ENCODE data around the gene MYRF.

Gene MYRF

DNA sequence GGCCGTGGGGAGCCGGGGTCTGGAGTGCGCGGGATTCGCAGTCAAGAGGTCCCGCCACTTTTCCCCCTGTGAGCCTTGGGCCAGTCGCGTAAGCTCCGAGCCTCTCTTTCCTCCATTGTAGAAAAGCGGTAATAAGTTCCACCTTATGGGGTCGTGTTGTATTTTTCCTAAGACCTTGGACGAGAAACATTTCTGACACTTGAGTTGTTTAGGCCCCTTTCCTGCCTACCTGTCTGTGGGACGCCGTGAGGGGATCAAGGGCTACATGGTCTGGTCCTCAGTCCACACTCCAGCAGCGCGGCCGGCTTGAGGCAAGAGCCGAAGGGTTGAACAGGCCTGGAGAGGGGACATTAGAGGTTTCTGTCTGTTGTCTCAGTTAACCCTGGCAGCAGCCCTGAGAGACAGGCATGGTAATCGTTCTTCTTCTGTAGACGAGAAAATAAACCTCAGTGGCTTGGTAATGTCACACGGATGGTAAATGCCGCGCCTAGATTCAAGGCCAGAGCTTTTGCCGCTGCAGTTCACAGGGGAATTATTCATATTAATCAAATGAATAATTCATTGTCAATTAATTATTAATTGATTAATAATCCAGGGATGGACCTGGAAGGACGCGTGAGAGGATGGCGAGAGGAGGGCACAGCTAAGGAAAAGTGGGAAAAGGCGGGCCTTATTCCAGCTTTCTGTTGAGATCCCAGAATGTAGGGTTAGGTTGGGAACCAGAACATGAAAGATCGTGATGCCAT is 40.8 kb downstream of the MYRF start:
- no peak for DNase-seq (ENCODE audit: low read depth in 2 of 3, low spot score in 2 of 3)

- no peak for DNase-seq (ENCODE audit: low read depth in 2 of 3, low spot score in 2 of 3)
Observed at GRCh38 chr11:61793829-61794204, 41.4 kb downstream of the MYRF start.

DNA sequence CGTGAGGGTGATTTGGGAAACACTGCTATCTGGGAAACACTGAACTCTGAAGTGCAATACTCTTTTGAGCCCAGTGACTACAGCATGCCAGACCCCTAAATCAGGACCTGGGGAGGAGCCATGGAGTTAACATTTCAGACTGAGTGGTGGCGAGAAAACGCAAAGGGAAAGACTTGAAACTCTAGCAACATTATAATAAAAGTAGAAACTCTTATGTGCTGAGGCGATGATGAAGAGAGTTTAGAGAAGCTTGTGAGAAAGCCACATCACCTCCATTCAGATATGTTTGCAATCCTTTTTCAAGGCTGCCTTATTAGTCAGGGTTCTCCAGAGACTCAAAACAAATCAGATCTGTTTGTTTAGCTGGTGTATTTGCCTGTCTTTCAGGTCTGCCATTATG is 42.1 kb downstream of the MYRF start:
- no peak for DNase-seq (ENCODE audit: low read depth in 2 of 3, low spot score in 2 of 3)

GRCh38 chr11:61795459-61795858 is 43.0 kb downstream of the MYRF start:
- DNase-seq (ENCODE audit: low read depth in 2 of 3, low spot score in 2 of 3): no peak

- DNase-seq (ENCODE audit: low read depth in 2 of 3, low spot score in 2 of 3): no peak
Observed at GRCh38 chr11:61795876-61796526, 43.6 kb downstream of the MYRF start.

- no peak for DNase-seq (ENCODE audit: low read depth in 2 of 3, low spot score in 2 of 3)
Observed at GRCh38 chr11:61797263-61797944, 45.0 kb downstream of the MYRF start.

DNA sequence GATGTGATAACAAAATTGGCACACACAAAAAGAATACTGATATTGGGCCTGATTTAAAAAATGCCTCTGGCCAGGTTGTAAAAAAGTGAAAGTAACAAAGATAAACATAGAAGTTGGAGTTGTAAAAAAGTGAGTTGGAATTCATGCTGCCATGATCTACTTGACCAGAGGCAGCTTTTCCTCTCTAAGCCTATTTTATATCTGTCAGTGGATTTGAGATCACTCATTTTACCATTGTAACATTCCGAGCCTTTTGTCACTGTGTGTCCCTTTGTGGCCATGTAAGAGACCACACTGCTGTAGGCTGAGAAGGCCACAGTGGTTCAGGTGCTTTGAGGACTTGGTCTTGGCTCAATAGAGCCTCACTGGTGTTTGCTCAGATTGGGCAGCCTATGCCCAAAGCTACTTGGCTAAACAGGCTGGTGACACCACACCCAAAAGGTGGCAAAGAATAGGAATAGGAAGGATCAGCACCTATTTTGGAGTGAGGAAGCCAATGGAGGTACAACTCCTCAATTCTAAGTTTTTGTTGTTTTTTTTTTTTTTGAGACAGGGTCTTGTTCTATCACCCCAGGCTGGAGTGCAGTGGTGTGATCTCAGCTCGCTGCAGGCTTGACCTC is 47.3 kb downstream of the MYRF start:
- DNase-seq (ENCODE audit: low read depth in 2 of 3, low spot score in 2 of 3): no peak

- DNase-seq (ENCODE audit: low read depth in 2 of 3, low spot score in 2 of 3): no peak
Observed at GRCh38 chr11:61800331-61801281, 48.2 kb downstream of the MYRF start.

GRCh38 chr11:61802605-61803004 is 50.2 kb downstream of the MYRF start:
- no peak for DNase-seq (ENCODE audit: low read depth in 2 of 3, low spot score in 2 of 3)

GRCh38 chr11:61803889-61804647 is 51.6 kb downstream of the MYRF start:
- no peak for DNase-seq (ENCODE audit: low read depth in 2 of 3, low spot score in 2 of 3)

DNA sequence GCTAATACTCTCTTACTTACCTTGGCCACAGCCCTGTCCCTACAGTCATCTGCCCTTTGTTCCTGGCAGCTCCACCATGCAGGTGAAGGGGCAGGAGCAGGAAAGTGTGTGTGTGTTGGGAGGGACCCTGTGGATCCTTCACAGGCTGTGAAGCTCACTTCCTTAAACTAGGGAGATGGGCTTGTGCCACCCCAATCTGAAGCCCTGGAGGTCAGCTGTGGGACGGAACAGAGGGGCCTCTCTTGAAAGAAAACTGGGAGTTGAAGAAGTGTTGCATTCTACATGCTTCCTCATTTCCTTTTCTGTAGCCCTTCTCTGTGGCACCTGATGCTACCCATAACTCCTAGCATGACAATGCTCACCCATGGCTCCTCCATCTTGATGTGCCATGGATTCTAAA is 52.7 kb downstream of the MYRF start:
- DNase-seq (ENCODE audit: low read depth in 2 of 3, low spot score in 2 of 3): no peak

- DNase-seq (ENCODE audit: low read depth in 2 of 3, low spot score in 2 of 3): no peak
Observed at GRCh38 chr11:61806785-61807184, 54.3 kb downstream of the MYRF start.

DNA sequence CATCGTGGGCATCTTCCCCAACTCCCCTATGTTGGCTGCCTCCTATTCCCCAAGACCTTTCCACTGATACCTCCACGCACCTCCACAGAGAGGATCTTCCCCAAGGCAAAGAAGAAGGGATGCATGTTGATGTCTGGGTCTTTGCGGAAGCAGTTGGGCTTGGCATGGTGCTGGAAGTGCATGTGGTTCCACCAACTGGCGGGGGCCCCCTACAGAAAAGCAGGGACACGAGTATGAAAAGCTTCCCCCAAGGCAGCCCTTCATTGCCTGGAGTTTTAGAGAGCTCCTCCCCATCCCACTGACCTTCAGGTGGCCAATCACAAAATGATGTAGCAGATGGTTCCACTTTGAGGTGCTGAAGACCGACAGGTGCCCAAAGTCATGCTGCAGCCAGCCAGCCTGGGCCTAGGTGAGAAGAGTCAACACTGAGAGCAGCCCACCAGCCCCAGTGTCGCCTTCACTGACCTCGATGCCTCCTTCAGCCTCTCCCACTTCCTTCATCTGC is 58.3 kb downstream of the MYRF start:
- DNase-seq (ENCODE audit: low read depth in 2 of 3, low spot score in 2 of 3): no peak

DNA sequence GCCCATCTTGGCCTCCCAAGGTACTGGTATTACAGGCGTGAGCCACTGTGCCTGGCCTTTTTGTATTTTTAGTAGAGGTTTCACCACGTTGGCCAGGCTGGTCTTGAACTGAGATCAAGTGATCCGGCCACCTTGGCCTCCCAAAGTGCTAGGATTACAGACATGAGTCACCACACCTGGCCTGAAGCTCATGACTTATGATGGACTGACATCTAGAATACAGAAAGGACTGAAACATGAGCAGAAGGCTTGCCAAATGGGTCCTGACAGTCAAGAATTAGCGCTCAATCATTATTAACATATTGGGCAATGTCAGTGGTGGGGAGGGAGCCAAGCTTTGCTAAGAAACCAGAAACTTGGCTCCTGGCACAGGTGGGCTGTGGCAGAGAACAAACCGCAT is 59.4 kb downstream of the MYRF start:
- no peak for DNase-seq (ENCODE audit: low read depth in 2 of 3, low spot score in 2 of 3)

DNA sequence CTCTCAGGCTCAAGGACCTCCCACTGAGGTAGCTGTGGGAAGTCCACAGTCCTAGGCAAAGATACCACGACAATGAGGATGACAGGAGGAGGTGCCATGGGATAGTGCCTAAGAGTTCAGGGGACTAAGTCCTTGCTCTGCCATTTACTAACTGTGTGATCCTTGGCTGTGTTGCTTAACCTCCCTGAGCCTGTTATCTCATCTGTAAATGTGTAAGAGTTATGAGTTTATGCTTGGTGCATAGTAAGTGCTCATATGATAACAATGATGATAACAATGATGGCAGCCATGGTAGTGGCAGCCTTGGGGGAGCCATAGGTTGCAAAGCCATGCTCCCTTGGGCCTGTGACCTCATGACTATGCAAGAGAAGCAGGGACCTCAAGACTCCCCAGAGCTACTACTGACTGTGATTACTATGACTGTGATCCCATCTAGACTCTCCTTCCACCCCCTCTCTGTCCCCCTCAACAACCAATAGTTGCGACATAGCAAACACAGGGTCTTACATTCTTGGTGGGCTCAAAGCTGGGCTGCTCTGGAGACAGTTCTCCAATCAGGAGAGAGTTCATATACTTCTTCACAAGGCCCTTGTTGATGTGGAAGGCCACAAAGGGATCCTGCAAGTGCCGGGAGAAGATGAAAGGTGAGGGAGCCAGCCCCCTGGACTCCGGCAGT is 60.4 kb downstream of the MYRF start:
- no peak for DNase-seq (ENCODE audit: low read depth in 2 of 3, low spot score in 2 of 3)

DNA sequence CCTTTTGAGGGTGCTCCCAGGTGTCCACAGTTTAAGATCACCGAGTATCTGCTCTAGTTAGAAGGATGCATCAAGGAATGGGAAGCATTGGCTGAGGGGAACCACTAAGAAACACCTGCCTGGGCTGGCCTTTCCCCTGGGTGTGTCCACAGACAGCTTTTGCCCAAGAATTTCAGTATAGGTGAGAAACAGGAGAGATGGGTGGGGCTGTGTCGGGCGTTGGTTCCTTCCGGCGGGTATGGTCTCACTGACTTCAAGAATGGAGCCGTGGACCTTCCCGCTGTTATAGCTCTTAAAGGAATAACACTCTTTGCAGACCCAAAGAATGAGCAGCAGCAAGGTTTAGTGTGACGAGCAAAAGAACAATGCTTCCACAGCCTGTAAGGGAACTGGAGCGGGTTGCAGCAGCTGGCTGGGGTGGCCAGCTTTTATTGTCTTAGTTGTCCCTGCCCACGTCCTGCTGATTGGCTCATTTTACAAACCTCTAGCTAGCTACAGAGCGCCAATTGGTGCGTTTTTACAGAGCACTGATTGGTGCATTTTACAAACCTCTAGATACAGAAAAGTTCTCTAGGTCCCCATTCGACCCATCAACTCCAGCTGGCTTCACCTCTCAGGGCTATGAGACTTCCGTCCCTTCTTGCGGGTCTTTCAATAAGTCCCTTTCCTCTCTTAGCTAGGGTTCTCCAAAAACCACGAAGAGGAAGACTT is 62.0 kb downstream of the MYRF start:
- no peak for DNase-seq (ENCODE audit: low read depth in 2 of 3, low spot score in 2 of 3)

DNA sequence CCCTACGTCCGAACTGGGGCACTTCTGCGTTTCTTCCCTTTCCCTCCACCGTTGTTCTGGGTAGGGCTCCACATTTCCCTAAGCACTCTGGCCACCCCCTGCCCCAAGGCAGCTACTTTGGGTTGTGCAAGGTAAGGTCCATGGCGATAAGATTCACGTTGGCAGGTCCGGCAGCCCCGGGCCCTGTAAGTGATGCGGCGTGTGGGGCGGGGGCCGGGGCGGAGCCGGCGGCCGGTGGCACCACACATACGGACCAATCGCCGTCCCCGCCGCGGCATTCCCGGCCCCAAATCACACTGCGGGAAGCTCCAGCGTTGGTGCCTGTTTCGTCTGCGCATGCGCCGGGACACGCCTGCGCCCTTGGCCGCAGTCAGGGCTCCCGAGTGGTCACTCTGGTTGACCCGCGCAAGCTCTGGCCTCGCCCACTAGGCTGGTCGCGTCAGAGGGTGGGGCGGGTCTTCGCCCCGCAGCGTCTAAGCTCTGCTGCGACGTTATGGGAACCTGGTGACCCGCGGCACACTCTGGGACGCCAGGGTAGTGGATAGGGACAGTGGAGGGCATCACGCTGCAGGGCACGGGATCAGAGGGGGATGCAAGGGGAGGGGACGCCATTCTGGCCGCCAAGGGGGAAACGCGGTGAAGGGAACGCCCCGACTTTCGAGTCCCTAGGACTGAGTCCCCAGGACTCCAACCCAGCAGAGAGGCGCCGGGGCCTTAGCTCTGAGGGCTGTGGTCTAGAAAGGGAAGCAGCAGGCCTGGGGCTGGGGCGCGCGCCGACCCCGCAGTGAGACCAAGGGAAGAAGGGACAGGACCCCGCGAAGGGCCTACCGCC is 62.7 kb downstream of the MYRF start:
- peak in 2 of 3 experiments; percentile 32 for DNase-seq (ENCODE audit: low read depth in 2 of 3, low spot score in 2 of 3)

Measured in activated CD8-positive, alpha-beta memory T cell treated with anti-CD3 and anti-CD28 coated beads for 48 hours (primary cell).